H1 (cell line): ENCODE measurements around the gene SOWAHC. TPM values are rescaled to one million over a fixed set of nuclear protein-coding genes. Genes with fewer than 3 reads are reported as not detected.

ENCODE experiments used
- CTCF ChIA-PET: fragments of 300-600 bp; sonication (Branson Sonifier 250); formaldehyde crosslinking; loops from one replicate; lab custom pipeline; 2021; ENCODE audit not compliant: partially characterized antibody; lab: Charles Lee
- POLR2A ChIA-PET: fragments of 300-600 bp; sonication (Branson Sonifier 250); formaldehyde crosslinking; loops from one replicate; lab custom pipeline; 2021; ENCODE audit warnings: inconsistent platforms; ENCODE audit not compliant: partially characterized antibody; lab: Charles Lee
- DNase-seq, 2 experiments: peaks; one replicate each; pipeline versions ENCODE4 v3.0.0 to v3.0.0-alpha.2; 2010 to 2022; ENCODE audit warnings: low spot score in 2 of 2, low read depth in 1 of 2, mixed read lengths in 1 of 2
- FAIRE-seq: peaks from 2 replicates; lab custom pipeline; 2011; peaks lifted over from hg19 to GRCh38; lab: Jason Lieb, UNC
- H2AFZ ChIP-seq: 2 replicates; pipeline ENCODE4 v1.8.1; 2012; ENCODE audit warnings: low read length, inconsistent platforms
- H2AK5ac ChIP-seq: 2 replicates; pipeline ENCODE4 v1.6.1; 2013; ENCODE audit warnings: low read depth, low read length
- H2BK120ac ChIP-seq: replicated peaks from 2 replicates; pipeline ENCODE3; 2013; ENCODE audit warnings: low read depth, low read length, inconsistent platforms
- H2BK12ac ChIP-seq: 2 replicates; pipeline ENCODE4 v1.6.1; 2013; ENCODE audit warnings: low read depth, low read length
- H2BK15ac ChIP-seq: 2 replicates; pipeline ENCODE4 v1.6.1; 2013; ENCODE audit warnings: low read length
- H2BK20ac ChIP-seq: 2 replicates; pipeline ENCODE4 v1.6.1; 2013; ENCODE audit warnings: low read length
- H2BK5ac ChIP-seq: 2 replicates; pipeline ENCODE4 v1.6.1; 2013; ENCODE audit warnings: low read depth, low read length
- H3K14ac ChIP-seq: 2 replicates; pipeline ENCODE4 v1.6.1; 2013; ENCODE audit warnings: inconsistent platforms; ENCODE audit not compliant: insufficient read length
- H3K18ac ChIP-seq: 2 replicates; pipeline ENCODE4 v1.6.1; 2013; ENCODE audit warnings: low read length; ENCODE audit errors: extremely low read depth
- H3K23ac ChIP-seq: 2 replicates; pipeline ENCODE4 v1.6.1; 2013; ENCODE audit warnings: inconsistent platforms; ENCODE audit not compliant: insufficient read length
- H3K23me2 ChIP-seq: 2 replicates; pipeline ENCODE4 v1.6.1; 2013; ENCODE audit warnings: low read depth, low read length
- H3K27ac ChIP-seq: 2 replicates; pipeline ENCODE4 v1.6.1; 2011; ENCODE audit warnings: low read depth, low read length, inconsistent platforms
- H3K27me3 ChIP-seq, 4 experiments: replicated peaks in 1 of 4; 1 replicate in 1 of 4; 2 replicates in 3 of 4; pipeline versions ENCODE4 v1.6.1 to v1.8.1; 2011 to 2013; ENCODE audit warnings: low read length in 3 of 4, mild to moderate bottlenecking in 3 of 4, inconsistent platforms in 2 of 4, mixed read lengths in 2 of 4, moderate library complexity in 1 of 4; ENCODE audit not compliant: control insufficient read depth in 3 of 4, insufficient read depth in 3 of 4; ENCODE audit errors: extremely low read depth in 1 of 4
- H3K36me3 ChIP-seq, 4 experiments: 2 replicates each; pipeline versions ENCODE4 v1.6.1 to v1.8.1; 2011 to 2013; ENCODE audit warnings: mild to moderate bottlenecking in 4 of 4, low read length in 3 of 4, moderate library complexity in 2 of 4, control low read depth in 1 of 4, inconsistent platforms in 1 of 4; ENCODE audit not compliant: insufficient read depth in 4 of 4, control insufficient read depth in 2 of 4
- H3K4ac ChIP-seq: replicated peaks from 2 replicates; pipeline ENCODE3; 2013; ENCODE audit warnings: low read length, low read depth, mixed read lengths, inconsistent platforms; ENCODE audit not compliant: insufficient read length
- H3K4me1 ChIP-seq, 4 experiments: replicated peaks in 1 of 4; 1 replicate in 1 of 4; 2 replicates in 3 of 4; pipeline versions ENCODE4 v1.6.1 to v1.8.1; 2011 to 2013; ENCODE audit warnings: low read length in 3 of 4, inconsistent platforms in 2 of 4, mixed read lengths in 1 of 4; ENCODE audit not compliant: insufficient read depth in 4 of 4, control insufficient read depth in 3 of 4
- H3K4me2 ChIP-seq, 2 experiments: 2 replicates each; pipeline versions ENCODE4 v1.6.1 to v1.8.1; 2011 to 2013; ENCODE audit warnings: low read depth in 2 of 2, low read length in 2 of 2, control low read depth in 1 of 2, inconsistent platforms in 1 of 2, mild to moderate bottlenecking in 1 of 2; ENCODE audit not compliant: insufficient read depth in 1 of 2
- H3K4me3 ChIP-seq, 4 experiments: fragments of 200-600, 300-600 bp in 1 of 4; sonication (generic), shearing (Covaris generic), sonication (Bioruptor Twin) in 1 of 4; 2 replicates each; pipeline versions ENCODE4 v1.5.1 to v1.8.1; 2011 to 2016; ENCODE audit warnings: low read length in 4 of 4, low read depth in 3 of 4, control low read depth in 2 of 4, inconsistent platforms in 2 of 4, mild to moderate bottlenecking in 2 of 4, mixed read lengths in 1 of 4, moderate library complexity in 1 of 4; ENCODE audit not compliant: insufficient read depth in 2 of 4; ENCODE audit errors: extremely low read depth in 1 of 4
- H3K56ac ChIP-seq: replicated peaks from 2 replicates; pipeline ENCODE3; 2013; ENCODE audit warnings: low read depth, mild to moderate bottlenecking, mixed read lengths, low read length, inconsistent platforms; ENCODE audit not compliant: insufficient read length
- H3K79me1 ChIP-seq: 2 replicates; pipeline ENCODE4 v1.6.1; 2013; ENCODE audit warnings: low read depth, low read length, control low read depth
- H3K79me2 ChIP-seq, 2 experiments: 2 replicates each; pipeline versions ENCODE4 v1.6.1 to v1.8.1; 2012 to 2013; ENCODE audit warnings: low read length in 2 of 2, mild to moderate bottlenecking in 2 of 2, inconsistent platforms in 1 of 2; ENCODE audit not compliant: insufficient read depth in 2 of 2, control insufficient read depth in 1 of 2
- H3K9ac ChIP-seq, 4 experiments: replicated peaks in 1 of 4; 1 replicate in 1 of 4; 2 replicates in 3 of 4; pipeline versions ENCODE4 v1.6.1 to v1.8.1; 2011 to 2013; ENCODE audit warnings: low read depth in 3 of 4, low read length in 3 of 4, control low read depth in 2 of 4, mild to moderate bottlenecking in 2 of 4, moderate library complexity in 2 of 4, inconsistent platforms in 1 of 4; ENCODE audit errors: extremely low read depth in 1 of 4
- H3K9me3 ChIP-seq, 2 experiments: 2 replicates each; pipeline versions ENCODE4 v1.6.1 to v1.8.1; 2012 to 2013; ENCODE audit warnings: mild to moderate bottlenecking in 2 of 2, moderate library complexity in 2 of 2, control low read depth in 1 of 2, inconsistent platforms in 1 of 2, low read depth in 1 of 2, low read length in 1 of 2, mixed read lengths in 1 of 2; ENCODE audit not compliant: insufficient read depth in 2 of 2
- H4K20me1 ChIP-seq, 2 experiments: replicated peaks in 1 of 2; 2 replicates each; pipeline versions ENCODE3 to v1.8.1; 2011 to 2013; ENCODE audit warnings: inconsistent platforms in 2 of 2, low read length in 2 of 2, mild to moderate bottlenecking in 1 of 2; ENCODE audit not compliant: insufficient read depth in 2 of 2, control insufficient read depth in 1 of 2
- H4K5ac ChIP-seq: 2 replicates; pipeline ENCODE4 v1.6.1; 2013; ENCODE audit warnings: low read length, low read depth, mixed read lengths, inconsistent platforms; ENCODE audit not compliant: insufficient read length
- H4K8ac ChIP-seq: 2 replicates; pipeline ENCODE4 v1.8.0; 2013; ENCODE audit warnings: mild to moderate bottlenecking, moderate library complexity, low read length, inconsistent platforms; ENCODE audit not compliant: insufficient read depth; ENCODE audit errors: extremely low read depth
- H4K91ac ChIP-seq: replicated peaks from 2 replicates; pipeline ENCODE3; 2013; ENCODE audit warnings: low read length, mixed read lengths, inconsistent platforms; ENCODE audit not compliant: insufficient read length
- EZH2 ChIP-seq: fragments of 200-600 bp; sonication (generic); IDR thresholded peaks from 2 replicates; pipeline ENCODE4 v1.7.1; 2012; ENCODE audit warnings: low read depth, mild to moderate bottlenecking, moderate library complexity, low read length, inconsistent platforms; ENCODE audit not compliant: severe bottlenecking
- KDM4A ChIP-seq: IDR thresholded peaks from one replicate; pipeline ENCODE4 v1.7.1; 2012; ENCODE audit warnings: low read depth, mild to moderate bottlenecking, moderate library complexity, low read length, inconsistent platforms; ENCODE audit not compliant: severe bottlenecking
- PHF8 ChIP-seq: fragments of 200-600 bp; sonication (generic); conservative IDR thresholded peaks from 2 replicates; pipeline ENCODE4 v1.7.1; 2012; ENCODE audit warnings: low read depth, mild to moderate bottlenecking, inconsistent platforms, low read length, moderate library complexity
- RAD21 ChIP-seq, 2 experiments: IDR thresholded peaks in 1 of 2; conservative IDR thresholded peaks in 1 of 2; 2 replicates each; pipeline ENCODE4 v1.6.1; 2011; ENCODE audit warnings: low read depth in 2 of 2, low read length in 2 of 2, improper control_type of control experiment in 1 of 2, inconsistent platforms in 1 of 2, mild to moderate bottlenecking in 1 of 2, moderate library complexity in 1 of 2
- SRF ChIP-seq: IDR thresholded peaks from 2 replicates; pipeline ENCODE4 v1.6.1; 2011; ENCODE audit warnings: mild to moderate bottlenecking, low read depth, low read length, moderate library complexity
- TAF1 ChIP-seq: IDR thresholded peaks from 2 replicates; pipeline ENCODE4 v1.6.1; 2011; ENCODE audit warnings: mild to moderate bottlenecking, low read depth, low read length
- WGBS, 2 experiments: shearing (Covaris generic) in 1 of 2; methylation state at CpG; one replicate each; pipeline versions ENCODE4 v1.1.6 to v1.1.7; 2013 to 2015; ENCODE audit warnings: low lambda C conversion rate in 2 of 2, mixed read lengths in 2 of 2, inconsistent platforms in 1 of 2, low coverage in 1 of 2, missing lambda C conversion rate in 1 of 2; ENCODE audit not compliant: insufficient replicate concordance in 2 of 2, insufficient coverage in 1 of 2, insufficient read length in 1 of 2; ENCODE audit errors: extremely low coverage in 1 of 2, missing lambda C conversion rate in 1 of 2; 5-methylcytosine and 5-hydroxymethylcytosine counted together
- polyA plus RNA-seq, 7 experiments: library from polyadenylated mRNA; depleted of rRNA in 3 of 7; stranded (reverse) in 5 of 7; unstranded in 2 of 7; fragments of >200 nt in 5 of 7; fragments of 200-250 nt in 2 of 7; gene quantifications; 1 replicate in 5 of 7; 2 replicates in 1 of 7; 4 replicates in 1 of 7; pipeline versions ENCODE4 v1.2.1 to v1.2.3, GENCODE V29; 2011 to 2013; ENCODE audit warnings: missing spikeins in 2 of 7, mixed read lengths in 2 of 7
- total RNA-seq: library from RNA; stranded (reverse); fragmentation: NEBNext Ultra II Directional; extraction: Animal tissue kit (Norgen Biotek cat#: 25700); gene quantifications from 2 replicates; pipeline ENCODE4 v1.2.1, GENCODE V29; 2021
- TF ChIP-seq, protein P1 (sequence below), 3 experiments: IDR thresholded peaks; 1 replicate in 2 of 3; 2 replicates in 1 of 3; pipeline versions ENCODE4 v1.5.1 to v1.6.1; 2011; ENCODE audit warnings: low read length in 3 of 3, mild to moderate bottlenecking in 3 of 3, inconsistent platforms in 2 of 3, low read depth in 1 of 3, moderate library complexity in 1 of 3; ENCODE audit not compliant: insufficient read depth in 1 of 3; ENCODE audit errors: control extremely low read depth in 1 of 3

The SOWAHC gene
- total and polyA plus RNA-seq, 2 of the 8 experiments (the other 6 are each of a cell fraction or from before 2014, with no cell fraction given), result 3.1 to 17.8 TPM

DNA sequence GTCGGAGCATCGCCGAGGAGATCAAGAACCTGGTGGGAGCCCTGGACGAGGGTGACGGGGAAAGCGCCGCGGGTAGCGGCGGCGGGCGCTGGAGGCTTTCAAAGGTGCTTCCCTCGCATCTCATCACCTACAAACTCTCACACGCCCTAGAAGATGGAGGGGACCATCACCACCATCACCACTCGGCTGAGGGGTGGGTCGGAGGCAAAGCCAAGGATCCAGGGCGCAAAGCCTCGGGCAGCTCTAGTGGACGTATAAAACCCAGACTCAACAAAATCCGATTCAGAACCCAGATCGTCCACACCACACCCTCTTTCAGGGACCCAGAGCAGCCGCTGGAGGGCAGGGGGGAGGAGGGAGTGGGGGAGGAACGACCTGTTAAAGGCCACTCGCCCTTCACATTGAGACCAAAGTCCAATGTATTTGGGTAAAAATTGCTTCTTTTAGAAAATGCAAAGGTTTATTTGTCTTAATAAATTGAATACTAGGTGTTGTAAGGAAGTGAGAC is 1.5 kb downstream of the SOWAHC start:
- H4K20me1 ChIP-seq, result peaks cover 0 to 8% of the 10 kb centered on the region in 2 experiments
- POLR2A ChIA-PET, result interaction anchor here (1.0 to 4.2 kb wide), 5 partner anchors 8 to 87 kb away, joined by 3 to 33 read pairs (median 4); no protein-coding TSS in a partner anchor
- peak overlapping the region; percentile 89; the same call in 1 of the 2 replicates for H4K8ac ChIP-seq
- peaks cover 0 to 17% (median 11%) of the 10 kb centered on the region in 4 experiments; a peak in 5 of 7 replicates for H3K27me3 ChIP-seq
- peak overlapping the region; percentile 93 to 95 for H3K4me2 ChIP-seq
- no peak overlapping the region for H3K27ac ChIP-seq
- peaks cover 12% of the 10 kb centered on the region for H3K23me2 ChIP-seq
- no peak overlapping the region for H4K5ac ChIP-seq
- DNase-seq (peak in 1 of 2 experiments; percentile 65), FAIRE-seq (no peak)
- 10% methylated on average over 23 of the region's 24 CpGs; no CpG with 5 or more reads in 1 of the 2 experiments for WGBS, 2 experiments
- H2BK5ac ChIP-seq, result no peak overlapping the region; the same call in 1 of the 2 replicates
- no peak overlapping the region for H2BK120ac ChIP-seq
- peak overlapping the region; percentile 95 for H4K91ac ChIP-seq
- no peak overlapping the region for H2BK20ac ChIP-seq
- peak overlapping the region; percentile 95; the same call in 1 of the 2 replicates for H2BK12ac ChIP-seq
- H3K18ac ChIP-seq, result peak overlapping the region; percentile 91
- TF ChIP-seq SRF, result no peak
- TF ChIP-seq, protein P1, sequence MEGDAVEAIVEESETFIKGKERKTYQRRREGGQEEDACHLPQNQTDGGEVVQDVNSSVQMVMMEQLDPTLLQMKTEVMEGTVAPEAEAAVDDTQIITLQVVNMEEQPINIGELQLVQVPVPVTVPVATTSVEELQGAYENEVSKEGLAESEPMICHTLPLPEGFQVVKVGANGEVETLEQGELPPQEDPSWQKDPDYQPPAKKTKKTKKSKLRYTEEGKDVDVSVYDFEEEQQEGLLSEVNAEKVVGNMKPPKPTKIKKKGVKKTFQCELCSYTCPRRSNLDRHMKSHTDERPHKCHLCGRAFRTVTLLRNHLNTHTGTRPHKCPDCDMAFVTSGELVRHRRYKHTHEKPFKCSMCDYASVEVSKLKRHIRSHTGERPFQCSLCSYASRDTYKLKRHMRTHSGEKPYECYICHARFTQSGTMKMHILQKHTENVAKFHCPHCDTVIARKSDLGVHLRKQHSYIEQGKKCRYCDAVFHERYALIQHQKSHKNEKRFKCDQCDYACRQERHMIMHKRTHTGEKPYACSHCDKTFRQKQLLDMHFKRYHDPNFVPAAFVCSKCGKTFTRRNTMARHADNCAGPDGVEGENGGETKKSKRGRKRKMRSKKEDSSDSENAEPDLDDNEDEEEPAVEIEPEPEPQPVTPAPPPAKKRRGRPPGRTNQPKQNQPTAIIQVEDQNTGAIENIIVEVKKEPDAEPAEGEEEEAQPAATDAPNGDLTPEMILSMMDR (IDR thresholded peaks at IDR 0.05; ENCODE audit: control extremely low read depth in 1 of 3, insufficient read depth in 1 of 3, low read depth in 1 of 3, low read length in 3 of 3), result peak; percentile 9 to 28 (median 20); a peak in 3 of 4 replicates
- 0 out of 2 replicates have a peak, but pooled peaks have one; percentile 6 for TF ChIP-seq TAF1
- TF ChIP-seq PHF8, result no peak
- peak; percentile 22 for TF ChIP-seq KDM4A
- peak; percentile 23 for TF ChIP-seq EZH2
- peak in 1 of 2 experiments; percentile 26; a peak in 1 of 4 replicates for TF ChIP-seq RAD21 (IDR thresholded peaks at IDR 0.05 in 1 of 2, conservative IDR thresholded peaks at IDR 0.05 in 1 of 2; ENCODE audit: low read depth in 2 of 2, low read length in 2 of 2)
- H2AFZ ChIP-seq, result no peak overlapping the region; the same call in 1 of the 2 replicates
- CTCF ChIA-PET, result interaction anchor here (0.5 to 2.8 kb wide), 7 partner anchors 10 to 548 kb away, joined by 3 to 17 read pairs (median 3); no protein-coding TSS in a partner anchor
- H3K79me2 ChIP-seq, result peaks cover 5 to 44% of the 10 kb centered on the region in 2 experiments
- no peaks in the 10 kb centered on the region for H3K9me3 ChIP-seq
- no peak overlapping the region for H3K14ac ChIP-seq
- peak overlapping the region in 3 of 4 experiments; percentile 24 to 59 (median 30); a peak in 3 of 7 replicates for H3K9ac ChIP-seq
- peak overlapping the region; percentile 36 to 97 (median 56) for H3K4me3 ChIP-seq
- H2AK5ac ChIP-seq, result peak overlapping the region; percentile 71; the same call in 1 of the 2 replicates
- H3K4me1 ChIP-seq, result peaks cover 0 to 17% (median 9%) of the 10 kb centered on the region in 4 experiments; a peak in 5 of 7 replicates
- no peak overlapping the region for H3K4ac ChIP-seq
- H3K23ac ChIP-seq, result no peak overlapping the region
- H3K79me1 ChIP-seq, result peaks cover 2% of the 10 kb centered on the region; the same call in 1 of the 2 replicates
- H2BK15ac ChIP-seq, result no peak overlapping the region
- H3K36me3 ChIP-seq, result no peaks in the 10 kb centered on the region
- H3K56ac ChIP-seq, result no peak overlapping the region
